Ovary (tissue), 3 donors: ENCODE measurements around the gene TMED4.

Source experiments
- CTCF ChIP-seq, 3 donors: fragments of 450-650 bp in 2 of 3; fragments of 200-600 bp in 1 of 3; IDR thresholded peaks; one replicate each; pipeline versions ENCODE4 v1.5.1 to v1.8.0; 2016 to 2022; ENCODE audit warnings: antibody characterized with exemption in 3 of 3, mild to moderate bottlenecking in 1 of 3
- EP300 ChIP-seq: sonication (generic); formaldehyde crosslinking; IDR thresholded peaks from one replicate; pipeline ENCODE4 v1.6.1; 2017; ENCODE audit warnings: antibody characterized with exemption
- POLR2A ChIP-seq: fragments of 450-650 bp; IDR thresholded peaks from one replicate; pipeline ENCODE4 v1.6.1; 2017; ENCODE audit warnings: antibody characterized with exemption, mild to moderate bottlenecking, moderate library complexity
- donor health status: DM: no; HTN: no; CAD: no.

- no peak for TF ChIP-seq CTCF (IDR thresholded peaks at IDR 0.05)
- TF ChIP-seq POLR2A, result no peak
- TF ChIP-seq EP300, result no peak
Measured at GRCh38 chr7:44568771-44569560, 13.1 kb downstream of the TMED4 start.
